ENCODE measurements around the gene SMYD2. TPM values are rescaled to one million over a fixed set of nuclear protein-coding genes. Genes with fewer than 3 reads are reported as not detected.

SMYD2 gene
- polyA plus RNA-seq, 4 donors = 20.8 to 39.0 (median 21.3) TPM

DNA sequence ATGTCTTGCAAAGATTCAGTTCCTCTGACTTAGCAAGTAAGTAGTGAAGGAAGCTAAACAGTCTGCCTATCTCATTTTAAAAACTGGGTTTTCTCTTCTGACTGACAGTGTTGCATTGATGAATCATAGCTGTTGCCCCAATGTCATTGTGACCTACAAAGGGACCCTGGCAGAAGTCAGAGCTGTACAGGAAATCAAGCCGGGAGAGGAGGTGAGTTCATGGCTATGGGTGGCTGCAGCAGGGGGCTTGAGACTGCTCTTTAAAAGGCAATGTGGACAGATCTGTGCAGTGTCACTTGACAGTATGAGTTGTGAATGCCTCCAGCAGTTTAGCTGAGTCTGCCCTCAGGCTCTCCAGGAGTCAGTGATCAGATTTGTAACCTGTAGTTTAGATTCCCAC is 46.6 kb downstream of the SMYD2 start:
- no peak for DNase-seq
- H3K9me3 ChIP-seq (ENCODE audit: control insufficient read depth in 2 of 2, insufficient read depth in 1 of 2, low read depth in 1 of 2, low read length in 1 of 2) = no peaks in the 10 kb centered on the region
- no peaks in the 10 kb centered on the region for H3K27me3 ChIP-seq (ENCODE audit: control insufficient read depth in 3 of 3, insufficient read depth in 3 of 3, low read length in 3 of 3)
- no peak overlapping the region for H3K27ac ChIP-seq (ENCODE audit: low read depth in 1 of 3, low read length in 2 of 3)
- WGBS, 3 donors = 39 to 75% (median 55%) methylated on average over 1 of the region's 1 CpG
- H3K36me3 ChIP-seq (ENCODE audit: control insufficient read depth in 3 of 3, insufficient read depth in 2 of 3, low read depth in 1 of 3, low read length in 3 of 3) = peaks cover 0 to 37% (median 0%) of the 10 kb centered on the region in 3 donors
- no peaks in the 10 kb centered on the region for H3K4me1 ChIP-seq (ENCODE audit: control insufficient read depth in 3 of 3, insufficient read depth in 2 of 3, low read depth in 1 of 3, low read length in 2 of 3)
- FAIRE-seq = no peak
- H3K4me3 ChIP-seq (ENCODE audit: low read depth in 1 of 3, low read length in 3 of 3) = no peak overlapping the region

- DNase-seq (peak; percentile 82 to 84), FAIRE-seq (no peak)
- 61 to 67% (median 66%) methylated on average over 11 of the region's 11 CpGs for WGBS, 3 donors
- H3K9me3 ChIP-seq (ENCODE audit: control insufficient read depth in 2 of 2, insufficient read depth in 1 of 2, low read depth in 1 of 2, low read length in 1 of 2) = no peaks in the 10 kb centered on the region
- no peak overlapping the region for H3K27ac ChIP-seq (ENCODE audit: low read depth in 1 of 3, low read length in 2 of 3)
- H3K4me1 ChIP-seq (ENCODE audit: control insufficient read depth in 3 of 3, insufficient read depth in 2 of 3, low read depth in 1 of 3, low read length in 2 of 3) = no peaks in the 10 kb centered on the region
- H3K4me3 ChIP-seq (ENCODE audit: low read depth in 1 of 3, low read length in 3 of 3) = no peak overlapping the region
- H3K36me3 ChIP-seq (ENCODE audit: control insufficient read depth in 3 of 3, insufficient read depth in 2 of 3, low read depth in 1 of 3, low read length in 3 of 3) = peaks cover 0 to 45% (median 0%) of the 10 kb centered on the region in 3 donors
- H3K27me3 ChIP-seq (ENCODE audit: control insufficient read depth in 3 of 3, insufficient read depth in 3 of 3, low read length in 3 of 3) = no peaks in the 10 kb centered on the region
Measured at GRCh38 chr1:214328770-214329469, 48.0 kb downstream of the SMYD2 start.

DNA sequence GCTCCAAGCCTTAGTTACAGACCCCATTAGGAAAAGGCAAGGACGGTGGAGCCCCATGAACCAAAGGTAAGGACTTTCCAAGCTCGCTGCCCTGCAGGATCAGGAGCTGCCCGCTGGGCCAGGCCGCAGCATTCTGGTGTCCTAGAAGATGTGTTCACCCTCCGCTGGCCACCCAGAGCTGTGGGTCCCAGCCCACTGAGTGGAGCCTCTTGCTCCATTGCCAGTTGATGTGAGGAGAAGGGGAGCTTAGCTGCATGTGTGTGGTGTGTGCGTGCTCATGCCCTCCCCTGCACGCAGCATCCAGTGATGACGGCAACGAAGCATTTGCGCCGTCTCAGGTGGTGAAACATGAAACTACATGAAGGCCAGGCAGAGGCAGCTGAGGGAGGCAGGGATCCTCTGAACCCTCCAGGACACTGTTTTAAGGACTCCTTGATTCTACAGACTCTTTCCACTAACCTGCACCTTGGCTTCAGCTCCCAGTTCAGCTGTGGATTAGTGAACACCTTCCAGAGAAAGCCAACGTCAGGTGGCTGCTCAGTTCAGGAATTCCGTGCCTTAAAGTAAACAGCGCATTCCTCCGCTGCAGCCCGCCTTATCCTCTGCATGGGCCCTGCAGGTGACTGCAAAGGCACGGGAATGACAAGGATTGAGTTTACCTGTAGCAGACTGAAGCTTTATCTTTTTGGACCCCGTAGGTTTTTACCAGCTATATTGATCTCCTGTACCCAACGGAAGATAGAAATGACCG is 48.7 kb downstream of the SMYD2 start:
- H3K27ac ChIP-seq (ENCODE audit: low read depth in 1 of 3, low read length in 2 of 3) = no peak overlapping the region
- DNase-seq (no peak), FAIRE-seq (no peak)
- H3K4me1 ChIP-seq (ENCODE audit: control insufficient read depth in 3 of 3, insufficient read depth in 2 of 3, low read depth in 1 of 3, low read length in 2 of 3) = no peaks in the 10 kb centered on the region
- 90 to 95% (median 92%) methylated on average over 20 of the region's 20 CpGs for WGBS, 3 donors
- H3K36me3 ChIP-seq (ENCODE audit: control insufficient read depth in 3 of 3, insufficient read depth in 2 of 3, low read depth in 1 of 3, low read length in 3 of 3) = peaks cover 0 to 51% (median 0%) of the 10 kb centered on the region in 3 donors
- H3K9me3 ChIP-seq (ENCODE audit: control insufficient read depth in 2 of 2, insufficient read depth in 1 of 2, low read depth in 1 of 2, low read length in 1 of 2) = no peaks in the 10 kb centered on the region
- no peak overlapping the region for H3K4me3 ChIP-seq (ENCODE audit: low read depth in 1 of 3, low read length in 3 of 3)
- no peaks in the 10 kb centered on the region for H3K27me3 ChIP-seq (ENCODE audit: control insufficient read depth in 3 of 3, insufficient read depth in 3 of 3, low read length in 3 of 3)

- Histone ChIP-seq H3K27ac (ENCODE audit: low read depth in 1 of 3, low read length in 2 of 3) (no peak overlapping the region), H3K36me3 (ENCODE audit: control insufficient read depth in 3 of 3, insufficient read depth in 2 of 3, low read depth in 1 of 3, low read length in 3 of 3) (peaks cover 0 to 56% (median 0%) of the 10 kb centered on the region in 3 donors), H3K4me3 (ENCODE audit: low read depth in 1 of 3, low read length in 3 of 3) (no peak overlapping the region), H3K27me3 (ENCODE audit: control insufficient read depth in 3 of 3, insufficient read depth in 3 of 3, low read length in 3 of 3) (no peaks in the 10 kb centered on the region), H3K4me1 (ENCODE audit: control insufficient read depth in 3 of 3, insufficient read depth in 2 of 3, low read depth in 1 of 3, low read length in 2 of 3) (no peaks in the 10 kb centered on the region), H3K9me3 (ENCODE audit: control insufficient read depth in 2 of 2, insufficient read depth in 1 of 2, low read depth in 1 of 2, low read length in 1 of 2) (no peaks in the 10 kb centered on the region)
- FAIRE-seq (no peak), DNase-seq (no peak)
- 92 to 94% (median 93%) methylated on average over 3 of the region's 3 CpGs for WGBS, 3 donors
Measured at GRCh38 chr1:214330222-214330621, 49.3 kb downstream of the SMYD2 start.

- DNase-seq (no peak), FAIRE-seq (no peak)
- no peaks in the 10 kb centered on the region for H3K4me1 ChIP-seq (ENCODE audit: control insufficient read depth in 3 of 3, insufficient read depth in 2 of 3, low read depth in 1 of 3, low read length in 2 of 3)
- H3K4me3 ChIP-seq (ENCODE audit: low read depth in 1 of 3, low read length in 3 of 3) = no peak overlapping the region
- H3K36me3 ChIP-seq (ENCODE audit: control insufficient read depth in 3 of 3, insufficient read depth in 2 of 3, low read depth in 1 of 3, low read length in 3 of 3) = peaks cover 0 to 58% (median 0%) of the 10 kb centered on the region in 3 donors
- no peaks in the 10 kb centered on the region for H3K27me3 ChIP-seq (ENCODE audit: control insufficient read depth in 3 of 3, insufficient read depth in 3 of 3, low read length in 3 of 3)
- WGBS, 3 donors = 87 to 91% (median 88%) methylated on average over 12 of the region's 12 CpGs
- H3K9me3 ChIP-seq (ENCODE audit: control insufficient read depth in 2 of 2, insufficient read depth in 1 of 2, low read depth in 1 of 2, low read length in 1 of 2) = no peaks in the 10 kb centered on the region
- no peak overlapping the region for H3K27ac ChIP-seq (ENCODE audit: low read depth in 1 of 3, low read length in 2 of 3)
Measured at GRCh38 chr1:214330715-214331114, 49.8 kb downstream of the SMYD2 start.

DNA sequence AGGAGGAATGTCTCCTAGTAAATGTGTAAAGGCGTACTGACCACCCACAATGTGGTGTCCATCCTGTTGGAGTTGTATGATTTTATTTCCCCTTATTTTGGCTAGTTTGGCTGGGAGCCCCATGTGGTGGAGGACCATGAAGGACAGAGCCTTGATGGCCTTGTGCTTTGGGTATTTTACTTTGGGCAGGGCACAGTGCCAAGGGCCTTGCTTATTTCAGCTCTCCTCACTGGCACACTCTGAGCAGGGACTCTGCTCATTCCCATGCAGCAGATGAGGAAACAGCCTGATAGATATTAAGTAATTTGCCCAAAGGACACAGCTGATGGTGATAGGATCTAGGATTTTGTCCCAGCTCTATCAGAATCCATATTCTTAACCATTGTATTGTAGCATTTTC is 50.2 kb downstream of the SMYD2 start:
- no peak for FAIRE-seq
- WGBS, 3 donors = 92 to 94% (median 93%) methylated on average over 1 of the region's 1 CpG

DNA sequence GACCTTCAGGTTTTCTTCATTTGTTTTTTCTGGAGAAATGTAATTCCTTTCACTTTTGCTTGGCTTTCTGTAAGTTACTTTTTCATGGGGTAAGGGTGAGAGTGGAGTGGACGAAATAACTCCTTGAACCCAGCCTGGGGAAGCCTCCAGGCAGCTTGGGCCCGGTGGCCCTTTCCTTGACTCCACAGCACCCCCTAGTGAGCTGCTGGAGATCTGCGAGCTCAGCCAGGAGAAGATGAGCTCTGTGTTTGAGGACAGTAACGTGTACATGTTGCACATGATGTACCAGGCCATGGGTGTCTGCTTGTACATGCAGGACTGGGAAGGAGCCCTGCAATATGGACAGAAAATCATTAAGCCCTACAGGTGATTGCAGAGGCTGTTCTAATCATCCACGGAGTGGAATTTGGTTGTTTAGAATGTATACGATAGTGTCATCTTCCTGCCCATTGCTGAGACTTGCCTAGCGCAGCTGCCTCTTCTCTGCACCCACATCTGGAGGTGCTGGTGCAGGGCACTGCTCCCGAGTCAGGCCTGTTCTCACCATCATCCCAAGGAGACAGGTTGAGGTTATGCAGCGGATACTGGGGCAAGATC is 51.0 kb downstream of the SMYD2 start:
- peaks cover 0 to 54% (median 0%) of the 10 kb centered on the region in 3 donors for H3K36me3 ChIP-seq (ENCODE audit: control insufficient read depth in 3 of 3, insufficient read depth in 2 of 3, low read depth in 1 of 3, low read length in 3 of 3)
- FAIRE-seq (no peak), DNase-seq (peak; percentile 39 to 45)
- H3K27ac ChIP-seq (ENCODE audit: low read depth in 1 of 3, low read length in 2 of 3) = no peak overlapping the region
- whole genome bisulfite sequencing, 3 donors = 70 to 77% (median 71%) methylated on average over 9 of the region's 9 CpGs
- no peaks in the 10 kb centered on the region for H3K4me1 ChIP-seq (ENCODE audit: control insufficient read depth in 3 of 3, insufficient read depth in 2 of 3, low read depth in 1 of 3, low read length in 2 of 3)
- no peaks in the 10 kb centered on the region for H3K9me3 ChIP-seq (ENCODE audit: control insufficient read depth in 2 of 2, insufficient read depth in 1 of 2, low read depth in 1 of 2, low read length in 1 of 2)
- H3K27me3 ChIP-seq (ENCODE audit: control insufficient read depth in 3 of 3, insufficient read depth in 3 of 3, low read length in 3 of 3) = no peaks in the 10 kb centered on the region
- H3K4me3 ChIP-seq (ENCODE audit: low read depth in 1 of 3, low read length in 3 of 3) = no peak overlapping the region

More for the DNA sequence above, 50.2 kb downstream of the SMYD2 start:
- no peaks in the 10 kb centered on the region for H3K9me3 ChIP-seq (ENCODE audit: control insufficient read depth in 2 of 2, insufficient read depth in 1 of 2, low read depth in 1 of 2, low read length in 1 of 2)
- no peaks in the 10 kb centered on the region for H3K27me3 ChIP-seq (ENCODE audit: control insufficient read depth in 3 of 3, insufficient read depth in 3 of 3, low read length in 3 of 3)
- peaks cover 0 to 58% (median 0%) of the 10 kb centered on the region in 3 donors for H3K36me3 ChIP-seq (ENCODE audit: control insufficient read depth in 3 of 3, insufficient read depth in 2 of 3, low read depth in 1 of 3, low read length in 3 of 3)
- H3K4me1 ChIP-seq (ENCODE audit: control insufficient read depth in 3 of 3, insufficient read depth in 2 of 3, low read depth in 1 of 3, low read length in 2 of 3) = no peaks in the 10 kb centered on the region
- no peak overlapping the region for H3K27ac ChIP-seq (ENCODE audit: low read depth in 1 of 3, low read length in 2 of 3)
- no peak overlapping the region for H3K4me3 ChIP-seq (ENCODE audit: low read depth in 1 of 3, low read length in 3 of 3)
- DNase-seq = no peak

DNA sequence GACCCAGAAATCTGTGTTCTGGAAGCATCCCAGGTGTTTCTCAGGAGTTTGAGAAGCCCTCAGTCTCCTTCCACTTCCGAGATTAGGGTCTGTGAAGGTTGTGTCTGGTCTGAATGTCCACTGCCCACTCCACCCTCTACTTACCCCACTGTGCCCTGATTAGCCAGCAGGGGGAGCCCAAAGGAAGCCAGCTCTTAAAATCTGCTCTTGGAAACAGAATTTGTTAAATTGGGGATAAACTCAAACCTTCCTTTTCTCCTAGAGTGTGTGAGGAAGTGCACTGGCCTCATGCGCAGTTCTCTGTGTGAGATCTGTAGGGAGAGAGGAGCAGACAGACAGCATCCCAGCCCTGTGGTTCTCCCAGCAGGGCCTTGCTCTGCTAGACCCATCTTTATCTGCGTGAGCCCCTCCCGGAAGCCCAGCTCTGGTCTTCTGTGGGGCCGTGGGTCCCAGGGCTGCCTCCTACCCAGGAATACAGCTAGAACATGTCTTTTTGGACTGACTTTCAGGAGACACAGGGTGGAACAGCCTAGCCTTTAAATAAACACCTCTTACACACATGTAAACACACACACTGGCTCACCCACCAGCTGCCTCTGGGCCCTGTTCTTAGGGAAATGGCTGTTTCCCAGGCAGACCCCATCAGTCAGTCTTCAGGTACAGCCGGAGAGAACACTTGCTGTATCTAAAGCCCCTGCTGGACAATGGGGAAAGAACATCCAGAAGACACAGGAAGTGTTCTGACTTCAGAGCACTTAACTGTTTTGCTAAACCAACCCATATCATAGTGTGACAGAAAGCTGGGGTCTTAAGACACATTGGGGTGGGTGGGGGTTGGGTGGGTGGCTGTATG is 52.2 kb downstream of the SMYD2 start:
- DNase-seq = peak; percentile 37 to 49
- FAIRE-seq = no peak
- Histone ChIP-seq H3K4me1 (ENCODE audit: control insufficient read depth in 3 of 3, insufficient read depth in 2 of 3, low read depth in 1 of 3, low read length in 2 of 3) (no peaks in the 10 kb centered on the region), H3K27me3 (ENCODE audit: control insufficient read depth in 3 of 3, insufficient read depth in 3 of 3, low read length in 3 of 3) (no peaks in the 10 kb centered on the region), H3K27ac (ENCODE audit: low read depth in 1 of 3, low read length in 2 of 3) (peak overlapping the region in 1 of 3 donors; percentile 24), H3K9me3 (ENCODE audit: control insufficient read depth in 2 of 2, insufficient read depth in 1 of 2, low read depth in 1 of 2, low read length in 1 of 2) (no peaks in the 10 kb centered on the region), H3K36me3 (ENCODE audit: control insufficient read depth in 3 of 3, insufficient read depth in 2 of 3, low read depth in 1 of 3, low read length in 3 of 3) (peaks cover 0 to 59% (median 0%) of the 10 kb centered on the region in 3 donors), H3K4me3 (ENCODE audit: low read depth in 1 of 3, low read length in 3 of 3) (no peak overlapping the region)
- 66 to 73% (median 73%) methylated on average over 6 of the region's 6 CpGs for WGBS, 3 donors
